HepG2 (cell line): ENCODE results near the gene ARHGEF10L.

ENCODE experiments used
- ARID3A ChIP-seq: IDR thresholded peaks from 2 replicates; pipeline ENCODE4 v1.6.1; 2012; ENCODE audit warnings: low read depth, low read length, improper control_type of control experiment
- BRD4 ChIP-seq: sonication (generic); formaldehyde crosslinking; IDR thresholded peaks from 2 replicates; pipeline ENCODE4 v1.4.0; 2020; ENCODE audit warnings: missing genetic modification reagents
- CCAR2 ChIP-seq: fragments of 200-400 bp; formaldehyde crosslinking; optimal IDR thresholded peaks from 2 replicates; pipeline ENCODE3; 2018; ENCODE audit warnings: low read depth, mild to moderate bottlenecking, low read length, moderate library complexity
- EP300 ChIP-seq, 3 experiments: sonication (generic) in 1 of 3; formaldehyde crosslinking in 1 of 3; IDR thresholded peaks; 2 replicates each; pipeline versions ENCODE4 v1.5.1 to v1.6.1; 2011 to 2020; ENCODE audit warnings: low read depth in 2 of 3, low read length in 2 of 3, borderline replicate concordance in 1 of 3, improper control_type of control experiment in 1 of 3, mild to moderate bottlenecking in 1 of 3, missing genetic modification reagents in 1 of 3, moderate library complexity in 1 of 3
- GATA4 ChIP-seq: sonication (generic); IDR thresholded peaks from 2 replicates; pipeline ENCODE4 v1.6.1; 2016; ENCODE audit warnings: antibody characterized with exemption, low read depth, borderline replicate concordance
- HMG20A ChIP-seq: IDR thresholded peaks from 2 replicates; pipeline ENCODE4 v1.6.1; 2016; ENCODE audit warnings: borderline replicate concordance
- JUND ChIP-seq: sonication (generic); formaldehyde crosslinking; IDR thresholded peaks from 2 replicates; pipeline ENCODE4 v1.8.0; 2022; ENCODE audit warnings: mild to moderate bottlenecking, missing genetic modification reagents
- RBM39 ChIP-seq: fragments of 200-400 bp; formaldehyde crosslinking; IDR thresholded peaks from one replicate; pipeline ENCODE4 v1.6.1; 2018; ENCODE audit warnings: antibody characterized with exemption, mild to moderate bottlenecking, low read depth, low read length; ENCODE audit not compliant: poor library complexity, severe bottlenecking
- YY1 ChIP-seq: IDR thresholded peaks from 2 replicates; pipeline ENCODE4 v1.6.1; 2011; ENCODE audit warnings: low read length, low read depth, moderate library complexity, mild to moderate bottlenecking; ENCODE audit not compliant: insufficient read depth, insufficient replicate concordance
- ZNF407 ChIP-seq: sonication (generic); formaldehyde crosslinking; IDR thresholded peaks from one replicate; pipeline ENCODE4 v1.5.1; 2020; ENCODE audit warnings: mild to moderate bottlenecking, missing genetic modification reagents; ENCODE audit errors: not compliant biosample characterization
- TF ChIP-seq, protein P1 (sequence below): sonication (generic); formaldehyde crosslinking; IDR thresholded peaks from 2 replicates; pipeline ENCODE4 v1.5.0; 2020; ENCODE audit warnings: mild to moderate bottlenecking, missing genetic modification reagents, moderate library complexity

- no peak for TF ChIP-seq GATA4
- no peak for TF ChIP-seq RBM39
- TF ChIP-seq YY1: no peak
- TF ChIP-seq ZNF407 (CRISPR knock-in tag): no peak
- TF ChIP-seq, protein P1, sequence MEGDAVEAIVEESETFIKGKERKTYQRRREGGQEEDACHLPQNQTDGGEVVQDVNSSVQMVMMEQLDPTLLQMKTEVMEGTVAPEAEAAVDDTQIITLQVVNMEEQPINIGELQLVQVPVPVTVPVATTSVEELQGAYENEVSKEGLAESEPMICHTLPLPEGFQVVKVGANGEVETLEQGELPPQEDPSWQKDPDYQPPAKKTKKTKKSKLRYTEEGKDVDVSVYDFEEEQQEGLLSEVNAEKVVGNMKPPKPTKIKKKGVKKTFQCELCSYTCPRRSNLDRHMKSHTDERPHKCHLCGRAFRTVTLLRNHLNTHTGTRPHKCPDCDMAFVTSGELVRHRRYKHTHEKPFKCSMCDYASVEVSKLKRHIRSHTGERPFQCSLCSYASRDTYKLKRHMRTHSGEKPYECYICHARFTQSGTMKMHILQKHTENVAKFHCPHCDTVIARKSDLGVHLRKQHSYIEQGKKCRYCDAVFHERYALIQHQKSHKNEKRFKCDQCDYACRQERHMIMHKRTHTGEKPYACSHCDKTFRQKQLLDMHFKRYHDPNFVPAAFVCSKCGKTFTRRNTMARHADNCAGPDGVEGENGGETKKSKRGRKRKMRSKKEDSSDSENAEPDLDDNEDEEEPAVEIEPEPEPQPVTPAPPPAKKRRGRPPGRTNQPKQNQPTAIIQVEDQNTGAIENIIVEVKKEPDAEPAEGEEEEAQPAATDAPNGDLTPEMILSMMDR (CRISPR knock-in tag): no peak
- no peak for TF ChIP-seq BRD4 (CRISPR knock-in tag)
- no peak for TF ChIP-seq HMG20A
- TF ChIP-seq CCAR2: no peak
- TF ChIP-seq EP300 (IDR thresholded peaks at IDR 0.05; ENCODE audit: low read depth in 2 of 2, low read length in 2 of 2): no peak
- no peak for TF ChIP-seq EP300 (CRISPR knock-in tag; IDR thresholded peaks at IDR 0.05; ENCODE audit: borderline replicate concordance)
- no peak for TF ChIP-seq JUND (CRISPR knock-in tag)
- no peak for TF ChIP-seq ARID3A
Observed at GRCh38 chr1:17582124-17582774, 42.8 kb downstream of the ARHGEF10L start.
